HG03175 (cell line): ENCODE results near the gene ACOX3.
"Not testable (repeated sequence)": the region's sequence is repeated elsewhere in the genome, so short reads cannot be mapped to it uniquely, and the experiment has no call there.

Experiments used
- ATAC-seq: cut with Tn5 transposase; IDR thresholded peaks from one replicate; pipeline ENCODE4 v1.9.1; 2021; ENCODE audit warnings: mild to moderate bottlenecking, moderate library complexity; ENCODE audit not compliant: unreplicated experiment

The ACOX3 gene

DNA sequence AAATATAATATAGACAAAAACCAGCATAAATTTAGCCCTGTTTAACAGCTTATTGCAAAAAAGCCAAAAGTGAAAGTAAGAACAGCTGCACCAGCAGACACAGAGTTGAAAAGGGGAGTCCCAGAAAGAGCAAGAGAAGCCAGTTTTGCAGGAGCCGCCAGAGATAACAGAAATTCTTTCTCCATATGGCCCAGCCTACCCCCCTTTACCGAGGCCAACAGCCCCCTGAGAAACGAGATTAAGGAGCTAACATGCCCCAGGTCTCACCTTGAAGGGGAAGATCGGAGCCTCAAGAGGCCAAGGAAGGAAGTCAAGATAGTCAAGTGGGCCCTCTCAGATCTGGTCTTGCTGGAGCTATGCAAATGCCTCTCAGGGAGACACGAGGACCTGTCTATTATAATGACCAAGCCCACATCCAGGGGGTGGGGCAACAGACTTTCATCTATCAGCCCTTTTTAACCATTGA lies 4.8 kb downstream of the ACOX3 start:
- ATAC-seq = peak; percentile 62

DNA sequence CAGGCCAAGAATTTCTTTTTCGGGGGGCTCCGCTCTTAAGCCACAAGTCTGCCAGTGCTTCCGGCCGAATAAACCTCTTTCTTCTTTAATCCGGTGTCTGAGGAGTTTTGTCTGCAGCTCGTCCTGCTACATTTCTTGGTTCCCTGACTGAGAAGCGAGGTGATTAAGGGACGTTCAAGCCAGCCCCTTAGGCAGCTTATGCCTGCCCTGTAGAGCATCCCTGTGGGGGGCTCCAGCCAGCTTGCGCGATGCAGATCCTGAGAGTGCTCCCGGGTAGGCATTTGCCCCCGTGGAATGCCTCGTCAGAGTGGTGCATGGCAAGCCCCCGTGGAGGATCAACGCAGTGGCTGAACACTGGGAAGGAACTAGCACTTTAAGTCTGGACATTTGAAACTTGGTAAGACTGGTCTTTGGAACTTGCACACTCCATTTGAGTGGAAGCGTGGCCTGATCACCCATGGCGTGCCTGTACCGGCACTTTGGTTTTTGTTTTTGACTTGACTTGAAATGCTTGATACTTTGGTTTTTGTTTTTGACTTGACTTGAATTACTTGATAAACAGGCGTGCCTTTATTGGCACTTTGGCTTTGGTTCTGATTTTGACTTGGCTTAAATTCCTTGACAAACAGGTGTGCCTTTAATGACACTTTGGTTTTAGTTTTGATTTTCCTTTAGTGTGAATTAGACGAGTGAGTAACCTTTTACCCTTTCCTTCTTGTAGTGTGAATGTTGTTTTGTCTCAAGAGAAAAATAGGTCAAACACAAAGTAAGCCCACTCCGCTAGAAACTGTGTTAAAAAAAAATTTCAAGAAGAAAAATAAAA lies 6.1 kb downstream of the ACOX3 start:
- no peak for ATAC-seq

DNA sequence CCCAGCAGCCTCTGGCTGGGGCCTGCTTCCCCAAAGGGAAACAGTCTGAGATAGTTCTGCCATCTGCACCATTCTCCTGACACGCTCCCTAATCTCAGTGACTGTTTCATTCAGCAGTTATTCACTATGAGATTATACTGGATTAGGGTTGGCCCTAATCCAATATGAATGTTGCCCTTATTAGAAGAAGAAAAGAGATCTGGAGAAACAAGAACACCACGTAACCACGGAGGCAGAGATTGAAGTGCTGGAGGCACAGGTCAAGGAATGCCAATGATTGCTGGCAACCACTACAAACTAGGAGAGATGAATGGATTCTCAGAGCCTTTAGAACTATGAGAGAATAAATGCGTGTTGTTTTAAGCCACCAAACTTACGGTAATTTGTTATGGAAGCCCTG lies 7.4 kb downstream of the ACOX3 start:
- ATAC-seq = no peak

DNA sequence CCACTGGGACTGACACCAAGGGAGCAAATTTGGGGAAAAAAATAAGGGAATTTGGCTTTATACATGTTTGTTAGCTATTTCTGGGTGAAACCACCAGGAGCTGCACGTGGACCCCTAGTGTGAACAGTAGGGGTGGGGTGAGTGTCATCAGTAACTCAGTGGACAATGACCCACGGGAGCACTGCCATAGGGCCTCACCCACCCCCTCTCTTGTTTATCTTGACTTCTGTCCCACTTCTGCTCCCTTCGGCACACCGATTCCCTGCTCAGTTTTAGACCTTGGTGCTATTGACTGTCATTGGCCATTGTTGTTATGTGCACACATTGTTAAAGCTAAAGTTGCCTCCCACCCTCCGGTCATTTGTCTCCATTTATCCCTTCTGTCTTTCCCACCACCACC lies 9.0 kb downstream of the ACOX3 start:
- ATAC-seq = no peak

DNA sequence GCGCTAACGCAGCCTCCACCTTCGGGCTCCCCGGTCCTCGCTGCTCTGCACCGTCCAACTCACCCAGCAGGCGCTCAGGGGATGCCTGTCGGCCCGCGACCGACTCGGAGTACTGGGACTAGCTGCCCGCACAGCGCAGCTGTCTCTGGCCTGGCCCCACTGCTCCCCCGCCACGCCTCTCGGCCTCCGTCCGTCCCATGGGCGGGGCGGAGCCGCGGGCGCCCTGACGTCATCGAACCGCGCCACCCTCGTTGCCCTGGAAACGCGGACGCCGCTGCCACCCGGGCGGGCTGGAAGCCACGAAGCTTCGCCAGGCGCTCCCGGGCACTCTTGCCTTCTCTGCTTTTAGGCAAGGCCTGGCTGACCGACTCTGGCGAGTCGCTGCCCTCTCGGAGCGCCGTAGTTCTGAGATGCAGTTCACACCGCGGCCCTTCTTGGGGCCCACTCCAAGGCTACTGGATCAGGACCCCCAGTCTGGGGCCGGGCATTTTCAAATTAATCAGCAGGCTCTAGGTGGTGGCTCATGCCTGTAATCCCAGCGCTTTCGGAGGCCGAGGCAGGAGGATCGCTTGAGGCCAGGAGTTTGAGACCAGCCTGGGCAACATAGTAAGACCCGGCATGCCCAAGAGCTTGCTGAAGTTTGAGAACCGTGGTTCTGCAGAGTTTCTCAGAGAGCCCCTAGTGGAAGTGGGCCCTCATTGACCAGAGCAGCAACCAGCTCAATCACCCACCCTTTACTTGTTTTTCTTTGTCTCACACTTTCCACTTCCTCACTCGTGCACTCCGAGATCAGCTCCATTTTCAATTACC lies 12.0 kb downstream of the ACOX3 start:
- ATAC-seq = peak; percentile 87

DNA sequence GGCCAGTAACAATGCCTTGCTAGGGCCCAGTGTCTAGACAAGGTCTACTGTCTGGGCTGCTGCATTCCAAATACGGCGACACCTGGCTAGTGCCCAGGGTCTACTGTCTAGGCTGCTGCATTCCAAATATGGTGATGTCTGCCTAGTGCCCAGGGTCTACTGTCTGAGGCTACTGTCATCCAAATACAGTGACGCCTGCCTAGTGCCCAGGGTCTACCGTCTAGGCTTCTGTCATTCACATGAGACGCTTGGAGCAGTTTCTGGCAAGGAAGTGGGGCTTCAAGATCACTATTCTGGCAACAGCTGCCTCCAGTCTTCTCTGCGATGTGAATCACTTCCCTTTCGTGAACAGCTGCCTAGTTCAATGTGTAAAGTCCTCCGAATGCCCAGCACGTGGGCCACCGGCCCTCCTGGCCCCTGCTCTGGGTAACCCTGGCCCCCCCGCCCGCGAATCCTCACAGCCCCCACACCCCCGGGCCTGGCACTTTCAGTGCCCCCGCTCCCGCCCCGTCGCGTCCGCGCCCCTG lies 12.7 kb downstream of the ACOX3 start:
- peak; percentile 70 for ATAC-seq

DNA sequence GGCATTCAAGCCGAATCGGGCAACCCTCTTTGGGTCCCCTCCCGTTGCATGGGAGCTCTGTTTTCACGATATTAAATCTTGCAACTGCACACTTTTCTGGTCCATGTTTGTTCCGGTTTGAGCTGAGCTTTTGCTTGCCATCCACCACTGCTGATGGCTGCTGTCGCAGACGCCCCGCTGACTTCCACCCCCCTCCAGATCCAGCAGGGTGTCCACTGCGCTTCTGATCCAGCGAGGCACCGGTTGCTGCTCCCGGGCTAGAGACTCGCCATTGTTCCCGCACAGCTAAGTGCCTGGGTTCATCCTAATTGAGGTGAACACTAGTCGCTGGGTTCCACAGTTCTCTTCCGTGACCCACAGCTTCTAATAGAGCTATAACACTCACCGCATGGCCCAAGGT lies 13.3 kb downstream of the ACOX3 start:
- ATAC-seq = no peak

DNA sequence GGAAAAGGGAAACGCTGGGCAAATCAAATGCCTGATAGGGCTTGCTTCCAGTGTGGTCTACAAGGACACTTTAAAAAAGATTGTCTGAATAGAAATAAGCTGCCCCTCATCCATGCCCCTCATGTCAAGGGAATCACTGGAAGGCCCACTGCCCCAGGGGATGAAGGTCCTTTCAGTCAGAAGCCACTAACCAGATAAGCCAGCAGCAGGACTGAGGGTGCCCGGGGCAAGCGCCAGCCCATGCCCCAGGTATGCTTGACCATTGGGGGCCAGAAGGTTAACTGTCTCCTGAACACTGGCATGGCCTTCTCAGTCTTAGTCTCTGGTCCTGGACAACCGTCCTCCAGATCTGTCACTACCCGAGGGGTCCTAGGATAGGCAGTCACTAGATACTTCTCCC lies 17.7 kb downstream of the ACOX3 start:
- no peak for ATAC-seq

DNA sequence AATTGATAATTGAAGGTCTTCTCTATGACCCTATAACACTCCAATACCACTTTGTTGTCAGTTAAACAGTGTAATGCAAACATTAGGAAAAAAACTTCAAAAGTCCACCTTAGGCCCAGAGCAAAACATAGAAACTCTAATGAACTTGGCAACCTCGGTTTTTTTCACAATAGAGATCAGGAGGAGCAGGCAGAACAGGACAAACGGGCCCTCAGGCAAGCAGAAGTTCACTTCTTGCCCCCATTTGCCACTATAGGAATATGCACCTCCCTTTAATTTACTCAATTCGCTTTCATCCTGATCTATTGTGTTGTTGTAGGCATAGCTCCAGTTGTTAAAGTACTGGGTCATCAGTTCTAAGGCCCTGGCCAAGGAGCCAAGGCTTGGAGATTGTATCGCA lies 18.2 kb downstream of the ACOX3 start:
- ATAC-seq = no peak

DNA sequence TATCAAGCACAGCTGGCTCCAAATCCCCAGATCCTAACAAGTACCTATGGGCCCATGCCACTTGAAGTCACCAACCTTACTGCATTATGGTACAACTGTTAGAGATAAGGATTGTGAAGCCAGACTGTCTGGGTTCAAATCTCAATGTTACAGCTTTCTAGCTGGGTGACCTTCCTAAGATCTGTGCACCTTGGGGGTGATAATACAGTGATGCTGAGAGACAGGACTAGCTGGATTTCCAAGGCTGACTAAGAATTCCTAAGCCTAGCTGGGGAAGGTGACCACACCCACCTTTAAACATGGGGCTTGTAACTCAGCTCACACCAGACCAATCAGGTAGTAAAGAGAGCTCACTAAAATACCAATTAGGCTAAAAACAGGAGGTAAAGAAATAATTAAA lies 20.4 kb downstream of the ACOX3 start:
- not testable (repeated sequence) for ATAC-seq

DNA sequence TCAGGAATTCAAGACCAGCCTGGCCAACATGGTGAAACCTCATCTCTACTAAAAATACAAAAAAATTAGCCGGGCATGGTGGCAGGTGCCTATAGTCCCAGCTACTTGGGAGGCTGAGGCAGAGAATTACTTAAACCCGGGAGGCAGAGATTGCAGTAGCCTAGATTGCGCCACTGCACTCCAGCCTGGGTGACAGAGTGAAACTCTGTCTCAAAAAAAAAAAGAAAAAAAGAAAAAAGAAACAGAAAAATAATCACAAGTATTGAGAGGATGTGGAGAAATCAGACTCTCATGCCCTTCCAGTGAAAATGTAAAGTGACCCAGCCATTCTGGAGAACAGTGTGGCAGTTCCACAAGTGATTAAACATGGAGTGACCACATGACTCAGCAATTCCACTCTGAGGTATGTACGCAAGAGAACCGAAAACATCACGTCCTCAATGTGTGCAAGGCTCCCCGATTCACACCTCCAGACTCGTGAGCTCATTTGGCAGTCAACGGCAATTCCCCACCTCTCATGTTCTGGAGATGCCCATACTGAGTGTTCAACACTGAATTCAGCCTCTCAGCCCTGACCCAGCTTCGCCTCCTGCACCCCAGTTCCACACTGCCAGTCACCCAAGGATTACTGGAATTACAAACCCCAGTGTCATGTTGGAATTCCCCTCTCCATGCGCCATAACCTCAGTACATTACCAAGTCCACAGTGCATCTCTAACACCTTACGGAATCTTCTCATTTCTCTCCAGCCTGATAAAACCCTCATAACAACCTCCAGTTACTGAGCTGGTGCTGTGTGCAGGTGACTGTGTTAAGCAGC lies 21.1 kb downstream of the ACOX3 start:
- peak; percentile 89 for ATAC-seq

DNA sequence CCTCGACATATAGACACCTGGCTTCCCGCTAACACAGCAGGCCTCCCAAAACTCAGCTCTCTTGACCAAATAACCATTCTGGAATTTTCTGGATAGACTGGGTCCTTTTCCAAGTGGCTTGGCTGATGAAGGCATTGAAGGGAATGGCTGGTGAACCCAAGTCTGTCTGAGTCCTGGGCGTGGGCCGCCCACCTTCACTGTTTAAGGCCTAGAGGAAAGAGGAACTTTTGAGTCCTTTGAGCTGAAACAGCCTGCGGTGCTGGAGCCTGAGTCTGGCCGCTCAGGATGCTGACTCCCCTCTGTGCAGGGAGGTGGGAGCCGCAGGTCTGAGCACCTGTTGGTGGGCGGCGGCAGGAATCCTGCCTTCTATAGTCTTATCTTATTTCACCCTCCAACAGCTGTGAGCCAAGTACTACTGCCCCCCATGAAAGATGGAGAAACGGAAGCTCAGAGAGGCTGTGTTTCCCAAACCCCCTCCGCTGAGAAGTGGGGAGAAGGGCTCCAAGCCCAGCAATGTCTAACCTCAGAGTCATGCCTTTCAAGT lies 23.4 kb downstream of the ACOX3 start:
- no peak for ATAC-seq

DNA sequence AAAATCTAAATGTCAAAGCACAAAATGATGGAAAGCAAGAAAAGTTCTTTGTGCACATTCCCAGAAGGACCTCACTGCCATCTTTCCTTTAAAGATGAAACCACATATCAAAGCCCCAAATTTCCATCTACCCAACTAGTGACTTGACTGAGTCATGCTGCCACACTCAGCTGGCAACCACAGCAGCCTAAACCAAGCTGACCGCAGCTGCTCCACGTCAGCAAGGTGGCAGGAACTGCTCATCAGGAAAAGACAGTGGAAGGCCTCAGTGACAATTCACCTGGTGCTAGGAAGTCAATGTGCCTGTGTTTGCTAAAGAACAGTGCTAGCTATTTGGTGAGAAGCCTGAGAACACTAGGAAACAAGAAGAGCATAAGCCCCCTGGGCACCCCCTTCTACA lies 26.1 kb downstream of the ACOX3 start:
- no peak for ATAC-seq

DNA sequence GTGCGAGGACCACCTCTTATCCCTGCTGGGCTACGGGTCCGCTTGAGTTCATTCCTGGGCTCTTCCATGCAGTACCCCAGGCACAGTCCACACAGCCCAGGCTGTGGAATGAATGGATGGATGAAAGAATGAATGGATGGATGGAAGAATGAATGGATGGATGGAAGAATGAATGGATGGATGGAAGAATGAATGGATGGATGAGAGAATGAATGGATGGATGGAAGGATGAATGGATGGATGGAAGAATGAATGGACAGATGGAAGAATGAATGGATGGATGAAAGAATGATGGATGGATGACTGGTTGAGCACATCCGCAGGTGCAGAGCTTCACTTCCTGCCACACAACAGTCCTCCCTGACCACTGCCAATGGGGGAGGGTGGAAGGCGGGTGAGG lies 28.2 kb downstream of the ACOX3 start:
- no peak for ATAC-seq

DNA sequence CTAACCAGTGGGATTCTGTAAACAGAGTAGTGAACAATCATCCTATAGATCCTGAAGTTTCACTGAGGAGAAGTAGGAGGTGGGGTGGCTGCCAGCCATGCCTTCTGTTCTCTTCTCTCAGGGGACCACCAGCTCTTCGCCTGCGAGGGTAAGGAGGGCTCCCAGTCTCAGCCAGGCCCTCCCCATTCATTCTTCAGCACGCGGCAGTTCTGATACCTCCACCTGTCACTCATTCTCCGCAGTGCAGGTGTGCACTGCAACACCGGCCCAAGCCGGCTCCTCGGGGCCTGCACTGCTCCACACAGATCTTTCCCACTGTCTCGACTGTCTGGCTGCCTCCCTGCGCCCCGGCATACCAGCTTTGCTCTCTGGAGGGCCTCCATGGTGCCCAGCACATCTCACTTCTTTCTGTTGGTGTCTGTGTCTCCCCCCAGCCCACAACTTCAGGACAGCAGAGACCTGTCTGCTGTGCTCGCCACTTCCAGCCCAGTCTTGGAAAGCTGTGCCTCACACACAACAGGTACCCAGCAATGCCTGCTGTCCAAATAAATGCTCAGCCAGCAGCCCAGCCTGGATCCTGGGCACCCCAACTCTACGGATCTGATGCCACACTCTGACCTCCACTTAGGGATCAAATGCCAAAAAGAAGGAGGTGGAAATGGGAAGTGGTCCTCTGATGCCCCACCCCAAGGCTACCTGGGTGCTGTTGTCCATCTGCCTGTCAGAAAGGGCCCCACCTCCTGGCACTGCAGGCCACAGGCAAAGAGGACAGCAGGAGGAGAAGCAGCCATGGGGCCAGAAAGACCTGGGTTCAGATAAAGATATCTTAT lies 29.0 kb downstream of the ACOX3 start:
- no peak for ATAC-seq

DNA sequence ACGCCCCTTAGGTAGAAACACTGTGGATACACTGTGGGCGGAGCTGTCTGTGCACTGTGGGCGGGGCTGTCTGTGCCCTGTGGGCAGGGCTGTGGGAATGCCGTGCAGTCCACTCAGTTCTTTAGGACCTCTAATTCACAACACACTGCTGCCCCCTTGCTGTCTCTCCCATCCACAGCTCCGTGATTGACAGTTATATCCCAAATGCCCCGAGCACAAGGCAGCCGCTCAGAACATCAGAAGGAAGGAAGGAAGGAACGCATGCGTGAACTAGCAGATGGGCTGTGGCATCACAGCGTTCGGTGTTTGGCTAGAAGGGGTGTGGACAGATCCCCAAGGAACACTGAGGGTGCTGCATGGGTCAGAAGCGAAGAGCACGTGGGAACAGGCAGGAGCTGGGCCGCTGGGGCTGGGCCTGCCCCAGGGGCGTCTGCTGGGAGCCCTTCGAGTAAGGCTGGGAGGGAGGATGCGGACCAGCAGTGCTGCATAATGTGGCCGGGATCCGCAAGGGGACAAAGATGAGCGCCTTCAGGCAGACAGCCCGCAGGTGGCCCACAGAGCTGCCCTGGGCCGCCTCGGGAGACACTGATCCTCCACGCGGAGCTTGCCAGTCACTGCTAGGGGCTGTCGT lies 29.8 kb downstream of the ACOX3 start:
- ATAC-seq = no peak

DNA sequence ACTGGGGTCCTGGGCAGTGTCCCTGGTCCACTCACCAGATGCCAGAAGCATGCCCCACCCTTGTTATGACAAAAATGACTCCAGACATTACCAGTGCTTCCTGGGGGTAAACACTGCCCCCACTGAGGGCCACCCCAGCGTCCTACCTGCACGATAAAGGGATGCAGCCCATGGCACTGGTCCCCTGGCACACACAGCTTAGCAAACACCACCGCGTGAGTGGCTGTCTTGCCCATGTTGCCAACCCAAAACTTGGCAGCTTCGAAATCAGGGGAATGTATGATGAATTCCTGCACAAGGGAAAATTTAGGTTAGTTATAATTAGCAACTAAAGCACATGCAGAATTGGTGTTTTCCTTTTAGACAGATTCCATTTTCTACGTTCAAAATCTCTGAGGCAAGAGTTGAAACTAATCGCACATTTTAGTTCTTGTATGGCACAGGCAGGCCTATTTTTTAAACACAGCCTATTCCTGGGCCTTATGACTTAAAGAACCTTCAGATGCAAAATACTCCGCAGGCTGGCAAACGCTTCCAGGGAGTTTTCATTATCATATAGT lies 30.4 kb downstream of the ACOX3 start:
- ATAC-seq = no peak

DNA sequence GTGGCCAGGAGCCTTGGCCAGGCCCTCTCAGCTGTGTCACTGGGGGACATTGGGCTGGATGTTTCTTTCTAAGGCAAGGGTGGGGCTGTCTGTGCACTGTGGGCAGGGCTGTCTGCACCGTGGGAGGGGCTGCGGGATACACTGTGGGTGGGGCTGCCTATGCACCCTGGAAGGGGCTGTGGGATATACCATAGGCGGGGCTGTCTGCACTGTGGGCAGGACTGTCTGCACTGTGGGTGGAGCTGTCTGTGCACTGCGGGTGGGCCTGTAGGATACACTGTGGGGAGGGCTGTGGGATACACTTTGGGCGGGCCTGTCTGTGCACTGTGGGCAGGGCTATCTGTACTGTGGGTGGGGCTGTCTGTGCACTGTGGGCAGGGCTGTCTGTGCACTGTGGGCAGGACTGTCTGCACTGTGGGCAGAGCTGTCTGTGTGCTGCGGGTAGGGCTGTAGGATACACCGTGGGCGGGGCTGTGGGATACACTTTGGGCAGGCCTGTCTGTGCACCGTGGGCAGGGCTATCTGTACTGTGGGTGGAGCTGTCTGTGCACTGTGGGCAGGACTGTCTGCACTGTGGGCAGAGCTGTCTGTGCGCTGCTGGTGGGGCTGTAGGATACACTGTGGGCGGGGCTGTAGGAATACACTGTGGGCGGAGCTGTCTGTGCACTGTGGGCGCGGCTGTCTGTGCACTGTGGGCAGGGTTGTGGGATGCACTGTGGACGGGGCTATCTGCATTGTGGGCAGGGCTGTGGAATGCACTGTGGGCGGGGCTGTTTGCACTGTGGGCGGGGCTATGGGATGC lies 31.1 kb downstream of the ACOX3 start:
- peak; percentile 47 for ATAC-seq
